ENCODE measurements around the gene ANKS1B.

ANKS1B gene

DNA sequence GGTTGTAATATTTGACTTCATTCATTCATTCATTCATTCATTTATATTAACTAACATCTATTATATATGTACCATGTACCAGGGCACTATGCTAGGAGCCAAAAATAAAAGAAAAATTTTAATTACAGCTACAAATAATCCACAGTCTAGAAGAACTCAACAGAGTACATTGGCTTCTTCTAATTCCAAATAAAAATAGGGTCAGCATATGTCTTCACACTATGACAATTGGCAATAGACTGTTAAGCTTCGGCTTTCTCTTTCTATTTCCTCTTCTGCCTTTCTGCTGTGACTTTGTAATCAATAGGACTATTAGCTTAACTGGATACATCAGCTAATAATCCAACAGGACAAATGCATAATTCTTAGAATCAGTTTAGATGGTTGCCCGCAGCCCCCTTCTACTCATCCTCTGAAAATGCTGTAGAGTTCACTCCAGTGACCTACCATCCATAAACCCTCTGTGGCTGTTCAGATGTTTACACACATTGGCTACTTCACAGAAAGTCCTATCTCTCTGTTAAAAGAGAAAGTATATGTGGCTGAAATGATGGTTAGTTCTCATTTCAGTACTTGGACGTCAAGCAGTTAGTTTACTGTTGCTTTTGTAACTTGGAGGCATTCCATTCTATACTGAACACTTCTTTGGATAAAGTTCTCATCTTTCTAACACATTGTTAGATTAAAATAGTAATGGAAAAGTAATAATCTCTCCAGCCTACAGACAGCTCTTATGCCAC, 782.7 kb downstream of the ANKS1B start:
- DNase-seq (ENCODE audit: low read depth, low spot score): no peak

DNA sequence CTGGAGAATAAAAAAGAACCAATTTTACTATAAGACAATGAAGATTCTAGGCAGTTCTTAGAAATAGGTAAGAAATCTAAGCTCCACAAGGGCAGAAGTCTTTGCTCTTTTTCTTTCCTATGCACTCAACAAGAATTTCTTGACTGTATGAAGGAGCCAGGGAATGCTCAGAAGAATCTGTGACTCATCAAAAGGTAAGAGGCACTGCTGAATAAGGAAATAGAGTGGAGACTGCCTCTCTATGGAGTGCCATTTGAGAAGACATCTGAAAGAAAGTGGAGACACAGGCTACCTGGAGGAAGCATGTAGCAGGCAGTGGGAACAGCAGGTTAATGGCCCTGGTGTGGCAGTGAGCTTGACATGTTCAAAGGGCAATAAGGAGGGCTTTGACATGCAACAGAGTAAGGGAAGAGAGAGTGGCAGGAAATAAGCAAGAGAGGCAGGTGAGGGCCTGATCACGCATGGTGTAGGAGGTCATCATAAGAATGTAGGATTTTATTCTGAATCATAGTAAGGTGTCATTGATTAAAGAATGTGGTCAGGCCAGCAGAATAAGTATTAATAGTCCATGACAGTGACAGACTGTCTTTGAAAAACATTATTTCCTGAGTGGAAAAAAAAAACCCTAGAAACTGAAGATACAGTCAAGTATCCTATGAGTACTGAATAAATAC, 783.9 kb downstream of the ANKS1B start:
- no peak for DNase-seq (ENCODE audit: low read depth, low spot score)

DNA sequence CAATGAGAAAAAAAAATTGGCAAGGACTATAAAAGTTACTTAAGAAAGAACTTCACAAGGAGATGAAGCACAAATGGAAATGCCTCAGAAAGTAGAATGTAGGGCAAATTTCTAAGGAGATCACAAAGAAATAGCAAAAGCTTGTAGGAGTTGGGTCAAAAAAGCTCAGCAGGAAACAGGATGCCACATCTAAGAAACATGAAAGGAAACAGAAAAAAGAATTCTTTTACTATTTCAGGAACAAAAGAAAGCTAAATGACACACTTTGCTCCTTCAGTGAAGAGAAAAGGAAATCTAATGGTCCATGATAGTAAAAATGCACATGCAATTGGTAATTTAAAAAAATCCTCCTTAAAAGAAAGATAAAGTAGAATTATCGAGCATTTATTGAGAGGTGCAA, 789.3 kb downstream of the ANKS1B start:
- DNase-seq (ENCODE audit: low read depth, low spot score): peak; percentile 54

DNA sequence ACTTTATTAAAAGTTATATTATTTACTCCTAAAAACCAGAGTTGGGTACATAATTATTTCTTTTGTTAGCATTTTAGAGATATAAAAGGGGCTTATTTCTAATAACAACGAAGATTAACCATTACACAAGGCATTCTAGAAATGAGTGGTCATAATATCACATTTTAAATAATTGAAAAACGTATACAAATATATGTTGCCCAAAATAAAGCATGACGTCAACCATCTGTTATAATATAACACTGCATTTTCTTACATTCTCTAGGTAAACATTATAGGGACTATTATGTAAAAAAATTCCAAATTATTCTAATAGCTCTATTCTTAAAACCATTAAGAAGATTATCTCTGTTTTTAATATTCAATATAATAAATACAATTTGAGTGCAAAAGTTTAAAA, 792.2 kb downstream of the ANKS1B start:
- DNase-seq (ENCODE audit: low read depth, low spot score): no peak

DNA sequence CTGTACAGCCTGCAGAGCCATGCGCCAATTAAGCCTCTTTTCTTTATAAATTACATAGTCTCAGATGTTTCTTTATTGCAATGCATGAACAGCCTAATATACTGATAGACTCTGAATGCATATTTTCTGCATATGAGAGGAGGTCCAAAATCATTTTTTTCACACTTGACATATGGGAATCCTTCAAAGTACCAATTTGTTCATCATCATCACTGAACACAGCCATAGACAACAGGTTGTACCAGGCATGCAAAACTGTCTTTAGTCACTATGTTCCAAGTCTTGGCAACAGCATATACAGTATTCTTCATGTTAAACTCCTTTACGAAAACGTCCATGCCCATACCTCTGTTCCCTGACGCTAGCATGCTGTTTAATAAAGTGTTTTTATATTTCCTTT, 807.9 kb downstream of the ANKS1B start:
- DNase-seq (ENCODE audit: low read depth, low spot score): no peak

DNA sequence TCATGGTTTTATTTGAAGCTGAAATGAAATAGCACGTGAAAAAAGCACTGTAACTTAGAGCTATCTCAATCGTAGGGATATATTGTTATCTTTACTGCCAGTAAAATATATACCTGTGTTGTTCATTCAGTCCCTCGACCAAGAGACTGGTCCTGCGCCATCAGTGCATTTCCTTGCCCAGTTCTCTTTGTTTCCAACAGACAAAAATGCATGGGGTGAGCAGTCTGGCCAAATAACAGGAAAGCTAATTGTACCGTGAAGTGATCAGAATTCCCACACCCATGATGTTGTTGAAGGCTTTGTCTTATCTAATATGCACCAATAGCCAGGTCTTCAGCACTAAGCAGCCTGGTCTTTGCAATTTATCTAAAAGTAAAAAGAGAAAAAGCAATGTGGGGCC, 814.3 kb downstream of the ANKS1B start:
- DNase-seq (ENCODE audit: low read depth, low spot score): no peak

DNA sequence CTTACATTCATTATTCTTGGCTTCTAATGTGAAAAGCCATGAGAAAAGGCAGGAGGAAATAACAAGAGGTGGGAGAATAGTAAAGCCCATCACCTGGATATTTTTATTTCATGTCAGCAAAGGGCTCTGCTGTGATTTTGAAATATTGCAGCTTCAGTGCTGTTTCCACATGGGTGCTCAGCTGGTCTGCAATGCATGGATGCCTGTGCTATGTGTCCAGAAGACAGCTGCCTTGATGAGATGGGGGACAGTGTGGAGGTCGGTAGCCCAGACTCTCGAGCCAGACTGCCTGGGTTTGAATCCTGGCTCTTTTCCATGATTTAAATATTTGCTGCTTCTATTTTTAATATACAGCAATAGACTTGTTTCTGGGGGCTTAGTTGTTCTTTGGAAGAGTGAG, 814.7 kb downstream of the ANKS1B start:
- DNase-seq (ENCODE audit: low read depth, low spot score): no peak

DNA sequence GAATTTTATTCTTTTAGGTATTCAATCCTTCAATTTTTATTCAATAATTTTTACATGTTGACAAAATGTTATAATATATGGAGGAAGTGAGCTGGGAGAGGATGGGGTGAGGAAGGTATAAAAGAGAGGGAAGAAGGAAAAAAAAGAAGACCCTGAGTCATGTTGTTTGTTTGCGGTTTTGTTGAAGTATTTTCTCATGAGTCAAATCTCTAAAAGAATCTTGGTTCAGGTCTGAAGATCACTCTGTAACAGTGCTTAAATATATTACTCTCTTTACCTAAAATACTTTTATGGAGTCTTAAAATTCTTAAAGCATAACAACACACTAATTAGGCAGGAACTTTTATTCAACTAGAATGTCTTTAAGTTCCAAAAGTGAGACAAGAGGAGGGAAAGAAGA, 826.8 kb downstream of the ANKS1B start:
- DNase-seq (ENCODE audit: low read depth, low spot score): no peak

DNA sequence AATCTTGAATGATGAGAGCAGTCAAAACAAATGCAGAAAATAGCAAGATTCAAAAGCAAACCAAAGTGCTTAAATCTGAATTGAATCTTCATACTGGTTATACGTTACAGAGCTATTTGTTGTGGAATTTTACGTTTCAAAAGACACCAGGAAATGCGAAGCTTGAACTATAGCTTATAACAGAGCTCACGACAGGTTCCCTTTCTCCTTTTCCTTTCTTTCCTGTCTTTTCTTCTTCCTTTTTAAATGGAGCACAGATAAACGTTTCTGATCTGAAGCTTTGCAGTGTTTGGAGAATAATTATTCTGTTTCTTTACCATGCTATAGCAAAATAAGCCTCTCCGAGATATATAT, 829.8 kb downstream of the ANKS1B start:
- no peak for DNase-seq (ENCODE audit: low read depth, low spot score)

DNA sequence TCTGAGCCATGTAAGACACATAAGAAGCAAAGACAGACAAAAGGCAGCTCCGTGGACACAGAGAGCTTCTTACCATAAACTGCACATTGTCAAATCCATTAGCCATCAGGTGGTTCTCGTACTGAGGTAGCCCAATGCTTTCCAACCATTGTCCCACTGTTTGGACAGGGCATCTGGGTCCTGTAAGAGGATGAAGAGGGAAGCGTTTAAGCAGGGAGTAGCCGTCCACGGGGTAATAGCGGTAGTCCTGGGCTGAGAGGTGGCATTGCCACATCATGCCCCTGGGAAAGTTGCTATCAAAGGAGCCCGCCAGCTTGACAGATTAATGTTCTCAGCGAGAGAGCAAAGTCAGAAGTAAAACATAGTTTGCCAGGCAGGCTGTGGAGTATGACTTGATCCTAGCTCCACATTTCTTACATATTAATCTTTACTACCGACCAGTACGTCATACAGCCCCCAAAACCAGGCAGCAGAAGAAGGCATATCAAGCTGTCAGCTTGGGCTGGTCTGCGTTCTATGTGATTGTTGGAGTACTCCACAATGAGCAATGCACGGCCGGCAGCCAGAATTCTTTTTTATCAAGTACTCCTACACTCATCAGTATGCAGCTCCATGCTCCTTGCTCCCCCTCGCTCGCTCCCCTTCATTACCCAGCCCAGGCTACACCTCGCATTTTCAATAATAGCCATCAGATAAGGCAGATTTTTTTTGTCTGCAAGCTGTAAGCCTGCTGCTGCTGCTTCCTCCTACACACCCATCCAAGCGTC, 830.3 kb downstream of the ANKS1B start:
- DNase-seq (ENCODE audit: low read depth, low spot score): no peak

DNA sequence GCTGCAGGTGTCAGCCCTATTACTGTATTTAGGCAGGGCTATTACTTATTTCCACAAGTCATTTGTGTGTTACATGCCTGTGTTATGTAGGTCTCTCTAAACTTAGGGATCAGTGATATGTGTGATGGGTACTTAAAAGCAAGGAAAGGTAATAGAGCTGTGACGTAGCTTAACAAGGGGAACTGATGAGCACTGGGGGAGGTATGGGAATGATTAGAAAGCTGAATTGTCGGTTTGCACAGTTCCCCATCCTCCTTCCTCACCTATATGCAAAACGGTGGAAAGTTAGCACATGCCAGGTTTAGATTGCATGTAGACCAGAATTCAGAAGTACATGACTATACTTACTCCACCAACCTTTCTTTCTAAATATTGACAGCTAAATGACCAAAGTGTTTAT, 831.4 kb downstream of the ANKS1B start:
- no peak for DNase-seq (ENCODE audit: low read depth, low spot score)

DNA sequence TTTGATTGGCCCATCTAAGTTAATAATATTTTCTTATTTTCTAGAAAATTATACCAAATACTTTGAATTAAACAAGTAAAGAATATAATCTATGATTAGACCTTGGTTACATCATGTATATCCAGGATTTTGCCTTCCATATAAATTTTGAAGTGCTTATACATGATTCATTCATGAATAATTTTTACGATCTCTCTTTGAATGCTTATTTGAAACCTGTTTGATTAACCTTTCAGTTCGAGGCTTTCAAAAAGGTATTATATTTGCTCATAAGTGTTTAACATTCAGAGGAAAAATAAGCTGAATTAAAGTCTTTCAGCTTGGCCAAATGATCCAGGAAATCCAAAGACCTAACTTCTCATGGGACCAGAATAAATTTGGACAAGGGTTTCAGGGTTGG, 832.4 kb downstream of the ANKS1B start:
- no peak for DNase-seq (ENCODE audit: low read depth, low spot score)

DNA sequence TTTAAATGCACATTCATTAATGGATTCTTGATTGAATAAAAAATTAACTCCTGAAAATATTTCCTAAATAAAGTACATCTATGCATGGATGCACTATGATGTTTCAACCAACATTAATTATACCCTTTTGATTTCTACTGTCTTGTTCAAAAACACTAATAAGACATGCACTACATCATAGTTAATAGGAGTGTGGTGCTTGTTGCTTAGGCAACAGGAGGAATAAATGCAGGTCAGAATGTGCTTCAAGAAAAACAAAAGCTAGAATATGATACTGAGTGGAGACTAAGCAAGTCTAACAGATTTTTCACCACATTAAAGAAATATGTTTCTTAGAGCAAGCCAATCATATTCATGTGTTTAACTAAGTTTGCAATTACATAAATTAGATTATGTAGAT, 833.0 kb downstream of the ANKS1B start:
- no peak for DNase-seq (ENCODE audit: low read depth, low spot score)

DNA sequence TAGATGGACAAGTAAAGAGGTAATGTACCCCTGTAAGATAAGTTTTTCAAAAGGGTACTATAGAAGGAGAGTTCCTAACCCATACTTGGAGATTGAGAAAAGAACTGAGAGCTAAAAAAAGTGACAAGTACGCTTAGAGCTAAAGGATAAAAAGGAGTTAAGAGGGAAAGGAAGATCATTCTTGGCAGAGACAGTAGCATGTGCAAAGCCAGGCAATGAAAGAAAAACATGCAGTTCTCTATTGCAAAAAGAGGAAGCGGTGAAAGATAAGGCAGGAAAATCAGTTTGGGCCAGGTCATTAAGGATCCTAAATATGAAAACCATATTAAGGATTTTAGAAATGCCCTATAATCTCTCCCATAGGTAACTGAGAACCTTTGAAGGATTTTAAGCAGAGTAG, 837.6 kb downstream of the ANKS1B start:
- no peak for DNase-seq (ENCODE audit: low read depth, low spot score)

DNA sequence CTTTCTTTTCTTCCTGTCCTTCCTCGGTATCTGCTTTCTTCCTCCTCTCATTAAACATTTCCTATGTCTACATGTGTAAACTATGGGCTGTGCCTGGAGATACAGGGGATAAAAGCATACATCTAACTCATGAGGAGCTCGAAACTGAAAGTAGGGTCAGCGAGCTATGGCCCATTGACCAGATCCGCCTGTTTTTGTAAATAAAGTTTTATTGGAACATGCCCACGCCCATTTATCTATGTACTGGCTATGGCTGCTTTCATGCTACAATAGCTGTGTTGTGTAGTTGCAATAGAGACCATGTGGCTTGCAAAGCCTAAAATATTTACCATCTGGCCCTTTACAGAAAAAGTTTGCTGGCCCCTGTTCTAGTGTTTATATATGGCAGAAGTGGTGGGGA, 838.0 kb downstream of the ANKS1B start:
- no peak for DNase-seq (ENCODE audit: low read depth, low spot score)

DNA sequence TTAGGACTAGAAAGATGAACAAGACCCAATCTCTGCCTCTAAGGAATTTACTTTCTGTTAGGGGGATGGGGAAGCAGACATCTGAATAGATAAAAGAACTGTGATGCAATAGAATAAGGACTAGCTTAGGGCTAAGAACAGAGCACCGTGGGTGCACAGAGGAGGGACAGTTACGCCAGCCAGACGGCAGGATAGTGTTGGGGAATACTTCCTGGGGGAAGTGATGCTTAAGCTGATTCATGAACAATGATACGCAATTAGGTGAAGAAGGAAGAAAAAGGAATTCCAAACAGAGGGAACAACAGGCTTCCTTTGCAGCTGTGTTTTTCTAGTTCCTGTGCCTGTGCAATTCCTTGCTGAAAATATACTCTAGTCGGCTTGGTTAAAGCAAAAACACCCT, 838.6 kb downstream of the ANKS1B start:
- DNase-seq (ENCODE audit: low read depth, low spot score): no peak

DNA sequence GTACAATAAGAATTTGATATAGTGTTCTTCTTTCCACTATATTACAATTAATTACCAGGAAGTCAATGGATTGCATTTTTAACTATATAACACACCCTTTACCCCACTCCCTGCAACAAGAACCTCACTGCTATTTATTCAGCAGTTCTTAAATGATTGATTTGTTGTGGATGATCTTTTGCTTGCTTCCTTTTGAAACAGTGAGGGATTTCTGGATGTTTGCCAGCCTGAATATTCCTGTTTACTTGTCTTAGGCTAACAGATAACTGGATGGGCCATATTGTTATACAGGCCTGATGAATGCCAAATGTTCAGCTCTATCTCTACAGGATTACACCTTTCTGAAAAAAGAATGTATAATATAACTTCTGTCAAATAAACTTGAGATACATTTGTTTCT, 842.1 kb downstream of the ANKS1B start:
- DNase-seq (ENCODE audit: low read depth, low spot score): no peak

DNA sequence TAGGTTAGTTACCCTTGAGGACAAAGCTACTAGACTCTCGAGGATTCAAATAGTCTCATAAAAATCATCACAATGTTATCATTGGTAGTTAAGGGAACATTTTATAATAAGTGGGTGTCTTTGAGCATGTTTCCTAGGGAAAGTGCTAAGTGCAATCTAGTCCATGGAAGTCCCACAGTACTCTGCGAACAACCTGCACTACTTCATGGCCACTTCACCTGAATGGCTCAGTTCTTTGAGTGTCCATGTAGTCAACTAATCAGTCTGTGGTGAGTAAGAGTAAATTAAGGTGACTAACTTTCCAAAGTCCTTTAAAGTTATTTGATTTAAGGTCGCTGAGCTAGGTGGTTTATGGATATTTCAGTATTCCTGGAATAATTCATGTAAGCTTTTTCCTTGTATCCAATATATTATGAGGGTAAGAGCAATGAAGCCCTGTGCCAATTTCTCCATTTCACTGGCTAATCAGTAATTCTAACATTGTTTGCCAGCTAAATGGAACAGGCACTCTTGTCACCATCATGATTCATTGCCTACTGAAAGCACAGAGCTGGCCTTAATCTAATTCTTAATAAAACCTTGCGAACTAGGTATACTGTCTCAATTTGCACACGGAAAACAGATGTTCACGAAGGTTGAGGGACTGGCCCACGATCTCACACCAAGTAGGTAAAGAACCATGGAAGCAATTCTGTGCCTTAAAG, 844.6 kb downstream of the ANKS1B start:
- DNase-seq (ENCODE audit: low read depth, low spot score): no peak

DNA sequence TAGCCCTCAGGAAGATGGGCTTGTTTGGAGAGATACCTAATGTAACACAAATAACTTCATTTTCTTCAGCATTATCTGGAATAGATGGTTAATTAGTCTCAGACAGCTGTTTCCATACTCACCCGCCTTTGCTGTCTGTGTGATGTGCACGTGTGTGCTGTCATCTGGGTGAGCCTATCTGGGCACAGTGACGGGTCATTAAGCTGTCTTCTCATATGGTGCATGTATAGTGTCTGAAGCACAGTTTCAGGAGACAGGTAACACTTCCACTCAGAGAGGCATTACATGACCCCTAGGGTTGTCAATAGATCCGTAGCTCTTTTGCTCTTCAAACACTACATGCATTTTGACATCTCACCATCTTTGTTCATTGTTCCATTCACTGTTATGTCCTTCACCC, 846.3 kb downstream of the ANKS1B start:
- no peak for DNase-seq (ENCODE audit: low read depth, low spot score)

DNA sequence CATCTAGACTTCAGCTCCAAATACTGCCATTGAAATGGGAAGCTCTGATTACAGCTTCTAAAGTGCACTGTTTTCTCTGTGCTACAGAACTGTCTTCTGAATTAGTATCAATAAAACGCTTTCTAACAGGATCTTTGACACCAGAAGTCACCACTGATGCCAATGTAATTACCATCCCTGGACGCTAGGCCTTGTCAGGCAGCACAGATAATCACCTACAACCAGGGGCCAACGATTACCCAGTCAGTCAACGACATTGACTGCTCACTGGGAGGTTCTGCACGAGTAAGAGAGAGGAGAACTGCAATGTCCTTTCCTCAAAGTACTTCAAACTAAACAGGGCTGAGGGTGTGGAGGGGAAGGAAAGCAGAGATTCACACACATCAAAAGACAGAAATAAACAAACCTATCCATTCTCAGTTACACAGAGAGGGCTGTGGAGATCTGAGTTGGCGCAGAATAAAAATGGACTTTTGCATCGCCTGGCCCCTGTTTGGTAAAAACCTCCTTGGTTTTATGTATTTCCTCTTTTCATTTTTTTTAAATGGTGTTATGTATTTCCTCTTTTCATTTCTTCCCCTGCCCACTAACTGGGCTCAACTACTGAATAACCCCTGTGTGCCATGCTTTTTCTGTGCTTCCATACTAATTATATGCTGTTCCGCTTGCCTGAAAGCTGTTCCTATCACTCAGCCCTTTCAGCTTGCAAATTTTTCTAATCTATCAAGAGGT, 847.4 kb downstream of the ANKS1B start:
- DNase-seq (ENCODE audit: low read depth, low spot score): no peak

DNA sequence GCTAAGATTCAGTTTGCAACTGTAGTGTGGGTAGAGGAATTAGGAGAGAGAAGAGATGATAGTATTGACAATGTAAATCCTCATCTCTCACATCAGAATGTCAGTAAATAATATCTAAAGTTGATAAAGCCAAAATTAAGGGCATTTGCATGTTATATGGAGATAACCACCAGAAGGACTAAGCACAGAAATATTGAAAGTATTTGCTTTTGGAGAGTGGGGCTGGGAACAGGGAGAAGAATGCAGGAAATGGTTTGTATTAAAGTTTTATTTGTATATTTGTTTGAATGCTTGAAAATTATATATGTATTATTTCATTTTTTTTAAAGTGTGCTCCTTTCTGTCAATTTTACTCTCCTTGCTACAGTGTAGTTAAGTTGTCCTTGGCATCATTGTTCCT, 848.2 kb downstream of the ANKS1B start:
- DNase-seq (ENCODE audit: low read depth, low spot score): no peak

DNA sequence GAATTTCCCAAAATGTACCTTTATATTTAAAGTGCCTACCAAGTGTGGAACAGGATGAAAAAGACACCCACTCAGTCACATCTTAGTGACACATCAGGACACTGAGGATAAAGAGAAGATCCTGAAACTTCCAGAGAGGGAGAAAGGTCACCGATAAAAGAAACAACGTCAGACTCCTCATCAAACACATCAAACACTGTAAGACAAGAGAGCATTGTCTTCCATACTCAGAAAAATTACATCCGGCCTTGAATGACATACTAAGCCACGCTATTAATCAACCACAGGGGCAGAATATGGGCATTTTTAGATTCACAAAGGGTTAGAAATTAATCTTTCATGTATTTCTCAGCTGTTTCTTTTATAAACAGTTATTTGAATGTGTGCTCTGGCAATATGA, 849.4 kb downstream of the ANKS1B start:
- no peak for DNase-seq (ENCODE audit: low read depth, low spot score)

All from iPS DF 19.7 (cell line).